Chondrocyte (in vitro differentiated cells): ENCODE data around the gene LRMDA. TPM values are rescaled to one million over a fixed set of nuclear protein-coding genes. Genes with fewer than 3 reads are reported as not detected.

Experiments
- DNase-seq: peaks from one replicate; pipeline ENCODE4 v3.0.0; 2021; ENCODE audit warnings: mixed read lengths, low spot score
- H3K27ac Mint-ChIP-seq: one replicate; pipeline ENCODE4 v1.8.0; 2021; ENCODE audit warnings: mild to moderate bottlenecking, moderate library complexity, mixed read lengths; ENCODE audit not compliant: unreplicated experiment
- H3K27me3 Mint-ChIP-seq: 2 replicates; pipeline ENCODE4 v1.8.0; 2021; ENCODE audit warnings: low read depth, mixed read lengths
- H3K36me3 Mint-ChIP-seq: 2 replicates; pipeline ENCODE4 v1.8.0; 2021; ENCODE audit warnings: low read depth, mixed read lengths
- H3K4me1 Mint-ChIP-seq: 2 replicates; pipeline ENCODE4 v1.8.0; 2021; ENCODE audit warnings: low read depth, mild to moderate bottlenecking, mixed read lengths
- H3K4me3 Mint-ChIP-seq: one replicate; pipeline ENCODE4 v1.8.0; 2021; ENCODE audit warnings: mild to moderate bottlenecking, moderate library complexity, mixed read lengths; ENCODE audit not compliant: unreplicated experiment
- H3K9me3 Mint-ChIP-seq: 2 replicates; pipeline ENCODE4 v1.8.0; 2021; ENCODE audit warnings: low read depth, mixed read lengths
- CTCF ChIP-seq: fragments of 200-600 bp; sonication (generic); IDR thresholded peaks from 2 replicates; pipeline ENCODE4 v1.5.0; 2021; ENCODE audit warnings: antibody characterized with exemption, mild to moderate bottlenecking, moderate library complexity
- total RNA-seq: library from RNA; stranded (reverse); gene quantifications from 3 replicates; pipeline ENCODE4 v1.2.1, GENCODE V29; 2021

Gene LRMDA
- total RNA-seq, 1 donor from 2014 or later, result 2.8 TPM

DNA sequence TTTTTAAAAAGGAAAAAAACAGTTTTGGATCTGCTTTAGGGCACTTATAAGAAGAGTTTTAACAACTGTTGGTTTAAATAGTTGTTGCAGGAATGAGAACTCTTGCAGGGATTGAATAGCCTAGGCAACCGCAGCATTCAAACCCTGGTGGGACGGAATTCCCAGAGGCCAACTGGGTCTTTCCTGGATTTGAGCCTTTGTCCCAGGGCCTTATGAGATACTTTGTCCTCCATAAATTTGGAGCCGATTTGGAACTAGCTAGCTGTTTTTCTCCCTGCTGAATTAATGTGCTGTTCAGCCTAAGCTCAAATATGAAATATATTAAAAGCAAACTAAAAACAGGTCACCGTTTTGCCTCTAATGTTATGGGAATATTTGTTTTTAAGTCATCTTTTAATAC, 109.6 kb downstream of the LRMDA start:
- H3K4me3 Mint-ChIP-seq, result no peak overlapping the region
- H3K9me3 Mint-ChIP-seq, result no peaks in the 10 kb centered on the region
- H3K27ac Mint-ChIP-seq, result no peak overlapping the region
- TF ChIP-seq CTCF, result no peak
- H3K36me3 Mint-ChIP-seq, result no peaks in the 10 kb centered on the region
- H3K27me3 Mint-ChIP-seq, result no peaks in the 10 kb centered on the region
- DNase-seq, result no peak
- H3K4me1 Mint-ChIP-seq, result peaks cover 79% of the 10 kb centered on the region

GRCh38 chr10:75541411-75541810, 110.0 kb downstream of the LRMDA start:
- no peaks in the 10 kb centered on the region for H3K36me3 Mint-ChIP-seq
- H3K4me3 Mint-ChIP-seq, result no peak overlapping the region
- no peak for TF ChIP-seq CTCF
- H3K4me1 Mint-ChIP-seq, result peaks cover 81% of the 10 kb centered on the region
- no peak for DNase-seq
- no peaks in the 10 kb centered on the region for H3K9me3 Mint-ChIP-seq
- no peaks in the 10 kb centered on the region for H3K27me3 Mint-ChIP-seq
- H3K27ac Mint-ChIP-seq, result no peak overlapping the region

DNA sequence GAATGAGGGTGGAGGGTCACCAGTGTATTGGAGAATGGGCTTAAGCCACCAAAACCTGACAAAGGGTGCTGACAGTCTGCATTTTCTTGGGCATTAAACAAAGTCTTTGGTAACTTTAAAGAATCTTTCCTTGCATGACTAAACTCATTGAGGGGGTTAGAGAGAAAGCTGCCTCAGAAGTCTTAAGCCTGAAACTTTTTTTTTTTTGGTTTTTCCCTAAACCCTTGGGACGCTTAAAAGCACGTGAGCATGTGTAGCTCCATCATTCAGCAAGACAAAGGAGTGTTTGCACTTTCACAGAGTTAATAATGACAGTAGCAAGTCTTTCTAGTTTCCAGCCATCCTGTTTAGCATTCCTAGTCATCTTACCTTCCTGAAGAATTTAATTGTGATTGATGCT, 110.7 kb downstream of the LRMDA start:
- DNase-seq, result no peak

GRCh38 chr10:75542906-75543305, 111.5 kb downstream of the LRMDA start:
- Mint-ChIP-seq H3K27me3 (no peaks in the 10 kb centered on the region), H3K36me3 (no peaks in the 10 kb centered on the region), H3K27ac (peak overlapping the region; percentile 45), H3K9me3 (no peaks in the 10 kb centered on the region), H3K4me1 (peaks cover 93% of the 10 kb centered on the region), H3K4me3 (no peak overlapping the region)
- no peak for DNase-seq
- TF ChIP-seq CTCF, result no peak

More for the DNA sequence above, 110.7 kb downstream of the LRMDA start:
- peaks cover 85% of the 10 kb centered on the region for H3K4me1 Mint-ChIP-seq
- no peak overlapping the region for H3K4me3 Mint-ChIP-seq
- H3K9me3 Mint-ChIP-seq, result no peaks in the 10 kb centered on the region
- H3K27me3 Mint-ChIP-seq, result no peaks in the 10 kb centered on the region
- H3K36me3 Mint-ChIP-seq, result no peaks in the 10 kb centered on the region
- TF ChIP-seq CTCF, result no peak
- peak overlapping the region; percentile 24 for H3K27ac Mint-ChIP-seq

DNA sequence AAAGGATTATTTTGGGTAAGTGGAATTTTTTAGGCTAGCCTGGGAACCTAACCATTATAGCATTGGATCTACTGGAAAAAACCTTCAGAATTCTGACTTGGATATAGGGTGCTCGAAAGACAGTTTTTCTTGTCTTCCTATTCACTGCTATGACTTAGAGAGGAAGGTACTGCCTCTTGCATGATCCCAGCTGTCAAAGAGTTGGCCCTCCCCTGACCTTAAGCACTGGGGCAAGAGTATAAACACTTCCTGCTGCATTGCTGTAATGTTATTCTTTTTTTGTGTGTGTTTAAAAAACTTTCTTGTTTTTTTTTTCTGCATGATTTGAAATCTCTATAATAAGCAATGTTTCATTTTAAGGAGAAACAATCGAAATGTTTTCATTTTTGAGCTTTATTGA, 113.0 kb downstream of the LRMDA start:
- peaks cover 85% of the 10 kb centered on the region for H3K4me1 Mint-ChIP-seq
- no peak for TF ChIP-seq CTCF
- H3K4me3 Mint-ChIP-seq, result no peak overlapping the region
- no peaks in the 10 kb centered on the region for H3K36me3 Mint-ChIP-seq
- no peaks in the 10 kb centered on the region for H3K27me3 Mint-ChIP-seq
- no peak for DNase-seq
- H3K27ac Mint-ChIP-seq, result peak overlapping the region; percentile 22
- no peaks in the 10 kb centered on the region for H3K9me3 Mint-ChIP-seq
